SK-N-DZ (cell line): Measurements from ENCODE around the gene TM4SF4.

Experiments
- DNase-seq: peaks from one replicate; pipeline ENCODE4 v3.0.0-alpha.2; 2015; ENCODE audit warnings: low spot score
- small RNA-seq, 2 experiments: library from RNA; depleted of rRNA; stranded (forward); fragments of <200 nt; gene quantifications; one replicate each; pipeline ENCODE3, GENCODE V24; 2014

Gene TM4SF4

GRCh38 chr3:149547954-149548668 is 73.6 kb downstream of the TM4SF4 start:
- DNase-seq = no peak

- DNase-seq = no peak
Observed at GRCh38 chr3:149548669-149549065, 74.2 kb downstream of the TM4SF4 start.

GRCh38 chr3:149551500-149551899 is 77.0 kb downstream of the TM4SF4 start:
- no peak for DNase-seq

GRCh38 chr3:149552700-149553099 is 78.2 kb downstream of the TM4SF4 start:
- no peak for DNase-seq

Small RNAs within 50 kb of the gene (small RNA-seq; reads per million reads assigned to genes)
- 0 reads per million in 2 experiments for gene AC108751.2
- gene RNU6-1098P = 0 to 0.05 reads per million in 2 experiments
